GM23338 (cell line): ENCODE data around the gene SFXN5. TPM values are rescaled to one million over a fixed set of nuclear protein-coding genes. Genes with fewer than 3 reads are reported as not detected.

Experiments used
- ATAC-seq: fragments of 200-7000 bp; cut with Tn5 transposase; 3 replicates; pipeline ENCODE4 v1.9.1; 2020
- DNase-seq: peaks from one replicate; pipeline ENCODE4 v3.0.0-alpha.2; 2015; ENCODE audit warnings: low spot score
- H2AFZ ChIP-seq: fragments of 200-600 bp; sonication (generic); 2 replicates; pipeline ENCODE4 v1.8.0; 2016; ENCODE audit warnings: antibody characterized with exemption, mild to moderate bottlenecking, moderate library complexity
- H3F3A ChIP-seq: fragments of 200-600 bp; sonication (generic); replicated peaks from 2 replicates; pipeline ENCODE4 v1.8.0; 2017; ENCODE audit warnings: antibody characterized with exemption, mixed run types, low read depth
- H3K27ac ChIP-seq: fragments of 200-600 bp; sonication (generic); 2 replicates; pipeline ENCODE4 v1.6.1; 2016; ENCODE audit warnings: low read depth
- H3K27me3 ChIP-seq: fragments of 200-600 bp; sonication (generic); 2 replicates; pipeline ENCODE4 v1.8.0; 2016; ENCODE audit warnings: mild to moderate bottlenecking, mixed run types, moderate library complexity; ENCODE audit not compliant: insufficient read depth
- H3K36me3 ChIP-seq: fragments of 200-600 bp; sonication (generic); 2 replicates; pipeline ENCODE4 v1.8.0; 2016; ENCODE audit warnings: mild to moderate bottlenecking; ENCODE audit not compliant: insufficient read depth
- H3K4me1 ChIP-seq: fragments of 200-600 bp; sonication (generic); 2 replicates; pipeline ENCODE4 v1.8.0; 2016; ENCODE audit warnings: mild to moderate bottlenecking, moderate library complexity; ENCODE audit not compliant: insufficient read depth
- H3K4me2 ChIP-seq: fragments of 200-600 bp; sonication (generic); 2 replicates; pipeline ENCODE4 v1.7.1; 2017; ENCODE audit warnings: mixed run types
- H3K4me3 ChIP-seq: fragments of 200-600 bp; sonication (generic); 2 replicates; pipeline ENCODE4 v1.6.1; 2016; ENCODE audit warnings: mixed run types
- H3K79me2 ChIP-seq: fragments of 200-600 bp; sonication (generic); replicated peaks from 2 replicates; pipeline ENCODE4 v1.8.0; 2017; ENCODE audit warnings: mild to moderate bottlenecking; ENCODE audit not compliant: insufficient read depth
- H3K9me2 ChIP-seq: fragments of 200-600 bp; sonication (generic); 2 replicates; pipeline ENCODE4 v1.8.0; 2017; ENCODE audit not compliant: insufficient read depth
- H4K20me1 ChIP-seq: fragments of 200-600 bp; sonication (generic); replicated peaks from 2 replicates; pipeline ENCODE4 v1.8.0; 2017; ENCODE audit warnings: mild to moderate bottlenecking; ENCODE audit not compliant: insufficient read depth
- H3K27ac Mint-ChIP-seq: 2 replicates; pipeline ENCODE4 v1.8.0; 2020; ENCODE audit warnings: inconsistent platforms, mild to moderate bottlenecking, moderate library complexity, mixed read lengths
- H3K27me3 Mint-ChIP-seq: 3 replicates; pipeline ENCODE4 v1.8.0; 2022; ENCODE audit warnings: low read depth, mild to moderate bottlenecking, moderate library complexity, mixed read lengths, inconsistent platforms; ENCODE audit not compliant: insufficient read depth, poor library complexity
- H3K36me3 Mint-ChIP-seq: 3 replicates; pipeline ENCODE4 v1.8.0; 2021; ENCODE audit warnings: low read depth, mild to moderate bottlenecking, inconsistent platforms, moderate library complexity, mixed read lengths
- H3K4me1 Mint-ChIP-seq: 3 replicates; pipeline ENCODE4 v1.8.0; 2020; ENCODE audit warnings: mild to moderate bottlenecking, inconsistent platforms, mixed read lengths
- H3K4me3 Mint-ChIP-seq: 3 replicates; pipeline ENCODE4 v1.8.0; 2021; ENCODE audit warnings: moderate library complexity, mild to moderate bottlenecking, inconsistent platforms, mixed read lengths
- H3K9me3 Mint-ChIP-seq: 3 replicates; pipeline ENCODE4 v1.8.0; 2020; ENCODE audit warnings: moderate library complexity, mild to moderate bottlenecking, inconsistent platforms, mixed read lengths
- CREB1 ChIP-seq: fragments of 250-450 bp; sonication (Bioruptor Pico); IDR thresholded peaks from 2 replicates; pipeline ENCODE4 v1.5.0; 2020; ENCODE audit warnings: low read depth, mild to moderate bottlenecking, moderate library complexity
- EZH2 ChIP-seq: fragments of 200-600 bp; sonication (generic); IDR thresholded peaks from one replicate; pipeline ENCODE4 v1.8.0; 2017; ENCODE audit warnings: antibody characterized with exemption, mild to moderate bottlenecking, low read depth; ENCODE audit not compliant: unreplicated experiment
- EZH2phosphoT487 ChIP-seq: fragments of 200-600 bp; sonication (generic); IDR thresholded peaks from one replicate; pipeline ENCODE4 v1.8.1; 2018; ENCODE audit warnings: antibody characterized with exemption; ENCODE audit not compliant: unreplicated experiment
- JUNB ChIP-seq: IDR thresholded peaks from one replicate; pipeline ENCODE4 v1.6.1; 2016; ENCODE audit warnings: antibody characterized with exemption; ENCODE audit not compliant: unreplicated experiment
- NANOG ChIP-seq: IDR thresholded peaks from 2 replicates; pipeline ENCODE4 v1.6.1; 2016; ENCODE audit warnings: antibody characterized with exemption, borderline replicate concordance
- POLR2AphosphoS5 ChIP-seq: IDR thresholded peaks from 2 replicates; pipeline ENCODE4 v1.6.1; 2016; ENCODE audit warnings: antibody characterized with exemption, low read depth
- STAT1 ChIP-seq: IDR thresholded peaks from one replicate; pipeline ENCODE4 v1.6.1; 2016; ENCODE audit warnings: antibody characterized with exemption; ENCODE audit not compliant: unreplicated experiment
- ZNF114 ChIP-seq: fragments of 250-450 bp; sonication (Bioruptor Pico); IDR thresholded peaks from 2 replicates; pipeline ENCODE4 v1.5.0; 2020; ENCODE audit warnings: mild to moderate bottlenecking, moderate library complexity
- ZNF331 ChIP-seq: fragments of 250-450 bp; sonication (Bioruptor Pico); IDR thresholded peaks from 2 replicates; pipeline ENCODE4 v1.5.0; 2020; ENCODE audit warnings: low read depth, mild to moderate bottlenecking, moderate library complexity
- polyA plus RNA-seq: library from polyadenylated mRNA; unstranded; fragments of >200 nt; fragmentation: Nextera tagmentation; extraction: Ambion mirVana; gene quantifications from 2 replicates; pipeline ENCODE4 v1.2.1, GENCODE V29; 2016
- total RNA-seq: library from RNA; depleted of rRNA; stranded (reverse); fragments of >200 nt; shearing (Covaris generic); gene quantifications from 2 replicates; pipeline ENCODE4 v1.2.3, GENCODE V29; 2014
- TF ChIP-seq, protein P1 (sequence below): fragments of 250-450 bp; sonication (Bioruptor Pico); IDR thresholded peaks from 2 replicates; pipeline ENCODE4 v1.5.0; 2020; ENCODE audit warnings: mild to moderate bottlenecking, moderate library complexity
- TF ChIP-seq, protein P2 (sequence below): IDR thresholded peaks from one replicate; pipeline ENCODE4 v1.6.1; 2018; ENCODE audit warnings: antibody characterized with exemption; ENCODE audit not compliant: unreplicated experiment
- TF ChIP-seq, protein P3 (sequence below), 2 experiments: fragments of 200-600 bp in 1 of 2; sonication (generic) in 1 of 2; conservative IDR thresholded peaks; 2 replicates each; pipeline versions ENCODE4 v1.5.1 to v1.6.1; 2016 to 2017; ENCODE audit warnings: antibody characterized with exemption in 2 of 2, low read depth in 2 of 2, mild to moderate bottlenecking in 2 of 2, moderate library complexity in 1 of 2
- TF ChIP-seq, protein P4 (sequence below): IDR thresholded peaks from 2 replicates; pipeline ENCODE4 v1.6.1; 2016; ENCODE audit warnings: antibody characterized with exemption

Gene SFXN5
- total and polyA plus RNA-seq, 2 experiments from 2014 or later = 23.6 to 25.8 TPM

DNA sequence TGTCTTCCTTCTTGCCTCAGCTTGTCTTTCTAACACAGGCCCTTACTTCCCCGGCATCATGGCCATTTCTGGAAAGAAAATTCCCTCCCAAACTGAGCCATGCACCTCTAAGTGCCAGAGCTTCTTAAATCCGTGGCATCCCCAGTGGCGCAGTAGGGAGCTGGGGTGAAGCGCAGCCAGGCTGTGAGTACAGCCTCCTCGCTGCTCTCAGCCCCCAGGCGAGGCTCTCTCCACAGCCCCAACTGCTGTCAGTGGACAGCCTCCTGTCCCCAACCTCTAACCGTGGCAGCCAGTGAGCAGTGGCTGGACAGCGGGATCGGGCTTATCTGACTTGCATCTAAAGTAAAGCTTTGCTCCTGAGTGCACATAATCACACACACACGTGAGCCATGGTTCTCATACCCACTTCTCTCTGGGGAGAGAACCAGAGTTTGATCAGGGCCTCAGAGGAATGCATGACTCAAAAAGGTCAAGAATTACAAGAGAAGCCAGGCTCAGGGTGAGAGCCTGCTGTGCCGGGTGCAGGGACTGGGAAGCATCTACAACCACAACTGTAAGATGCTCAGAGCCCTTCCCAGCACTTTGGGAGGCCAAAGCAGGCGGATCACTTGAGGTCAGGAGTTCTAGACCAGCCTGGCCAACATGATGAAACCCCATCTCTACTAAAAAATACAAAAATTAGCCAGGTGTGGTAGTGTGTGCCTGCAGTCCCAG, 50.7 kb downstream of the SFXN5 start:
- Mint-ChIP-seq H3K4me3 (no peak overlapping the region), H3K27ac (no peak overlapping the region; the same call in 1 of the 2 replicates), H3K27me3 (peaks cover 2% of the 10 kb centered on the region), H3K4me1 (peaks cover 10% of the 10 kb centered on the region), H3K9me3 (no peaks in the 10 kb centered on the region; the same call in 2 of the 3 replicates), H3K36me3 (peaks cover 8% of the 10 kb centered on the region; the same call in 2 of the 3 replicates)
- no peaks in the 10 kb centered on the region for H3F3A ChIP-seq
- no peak overlapping the region for H3K27ac ChIP-seq
- no peaks in the 10 kb centered on the region for H3K79me2 ChIP-seq
- no peaks in the 10 kb centered on the region for H3K27me3 ChIP-seq
- H3K4me1 ChIP-seq = 0 out of 2 replicates have a peak, but pooled peaks cover 4% of the 10 kb centered on the region
- no peak for ATAC-seq
- no peaks in the 10 kb centered on the region for H3K36me3 ChIP-seq
- peaks cover 7% of the 10 kb centered on the region; the same call in 1 of the 2 replicates for H4K20me1 ChIP-seq
- TF ChIP-seq, protein P1, sequence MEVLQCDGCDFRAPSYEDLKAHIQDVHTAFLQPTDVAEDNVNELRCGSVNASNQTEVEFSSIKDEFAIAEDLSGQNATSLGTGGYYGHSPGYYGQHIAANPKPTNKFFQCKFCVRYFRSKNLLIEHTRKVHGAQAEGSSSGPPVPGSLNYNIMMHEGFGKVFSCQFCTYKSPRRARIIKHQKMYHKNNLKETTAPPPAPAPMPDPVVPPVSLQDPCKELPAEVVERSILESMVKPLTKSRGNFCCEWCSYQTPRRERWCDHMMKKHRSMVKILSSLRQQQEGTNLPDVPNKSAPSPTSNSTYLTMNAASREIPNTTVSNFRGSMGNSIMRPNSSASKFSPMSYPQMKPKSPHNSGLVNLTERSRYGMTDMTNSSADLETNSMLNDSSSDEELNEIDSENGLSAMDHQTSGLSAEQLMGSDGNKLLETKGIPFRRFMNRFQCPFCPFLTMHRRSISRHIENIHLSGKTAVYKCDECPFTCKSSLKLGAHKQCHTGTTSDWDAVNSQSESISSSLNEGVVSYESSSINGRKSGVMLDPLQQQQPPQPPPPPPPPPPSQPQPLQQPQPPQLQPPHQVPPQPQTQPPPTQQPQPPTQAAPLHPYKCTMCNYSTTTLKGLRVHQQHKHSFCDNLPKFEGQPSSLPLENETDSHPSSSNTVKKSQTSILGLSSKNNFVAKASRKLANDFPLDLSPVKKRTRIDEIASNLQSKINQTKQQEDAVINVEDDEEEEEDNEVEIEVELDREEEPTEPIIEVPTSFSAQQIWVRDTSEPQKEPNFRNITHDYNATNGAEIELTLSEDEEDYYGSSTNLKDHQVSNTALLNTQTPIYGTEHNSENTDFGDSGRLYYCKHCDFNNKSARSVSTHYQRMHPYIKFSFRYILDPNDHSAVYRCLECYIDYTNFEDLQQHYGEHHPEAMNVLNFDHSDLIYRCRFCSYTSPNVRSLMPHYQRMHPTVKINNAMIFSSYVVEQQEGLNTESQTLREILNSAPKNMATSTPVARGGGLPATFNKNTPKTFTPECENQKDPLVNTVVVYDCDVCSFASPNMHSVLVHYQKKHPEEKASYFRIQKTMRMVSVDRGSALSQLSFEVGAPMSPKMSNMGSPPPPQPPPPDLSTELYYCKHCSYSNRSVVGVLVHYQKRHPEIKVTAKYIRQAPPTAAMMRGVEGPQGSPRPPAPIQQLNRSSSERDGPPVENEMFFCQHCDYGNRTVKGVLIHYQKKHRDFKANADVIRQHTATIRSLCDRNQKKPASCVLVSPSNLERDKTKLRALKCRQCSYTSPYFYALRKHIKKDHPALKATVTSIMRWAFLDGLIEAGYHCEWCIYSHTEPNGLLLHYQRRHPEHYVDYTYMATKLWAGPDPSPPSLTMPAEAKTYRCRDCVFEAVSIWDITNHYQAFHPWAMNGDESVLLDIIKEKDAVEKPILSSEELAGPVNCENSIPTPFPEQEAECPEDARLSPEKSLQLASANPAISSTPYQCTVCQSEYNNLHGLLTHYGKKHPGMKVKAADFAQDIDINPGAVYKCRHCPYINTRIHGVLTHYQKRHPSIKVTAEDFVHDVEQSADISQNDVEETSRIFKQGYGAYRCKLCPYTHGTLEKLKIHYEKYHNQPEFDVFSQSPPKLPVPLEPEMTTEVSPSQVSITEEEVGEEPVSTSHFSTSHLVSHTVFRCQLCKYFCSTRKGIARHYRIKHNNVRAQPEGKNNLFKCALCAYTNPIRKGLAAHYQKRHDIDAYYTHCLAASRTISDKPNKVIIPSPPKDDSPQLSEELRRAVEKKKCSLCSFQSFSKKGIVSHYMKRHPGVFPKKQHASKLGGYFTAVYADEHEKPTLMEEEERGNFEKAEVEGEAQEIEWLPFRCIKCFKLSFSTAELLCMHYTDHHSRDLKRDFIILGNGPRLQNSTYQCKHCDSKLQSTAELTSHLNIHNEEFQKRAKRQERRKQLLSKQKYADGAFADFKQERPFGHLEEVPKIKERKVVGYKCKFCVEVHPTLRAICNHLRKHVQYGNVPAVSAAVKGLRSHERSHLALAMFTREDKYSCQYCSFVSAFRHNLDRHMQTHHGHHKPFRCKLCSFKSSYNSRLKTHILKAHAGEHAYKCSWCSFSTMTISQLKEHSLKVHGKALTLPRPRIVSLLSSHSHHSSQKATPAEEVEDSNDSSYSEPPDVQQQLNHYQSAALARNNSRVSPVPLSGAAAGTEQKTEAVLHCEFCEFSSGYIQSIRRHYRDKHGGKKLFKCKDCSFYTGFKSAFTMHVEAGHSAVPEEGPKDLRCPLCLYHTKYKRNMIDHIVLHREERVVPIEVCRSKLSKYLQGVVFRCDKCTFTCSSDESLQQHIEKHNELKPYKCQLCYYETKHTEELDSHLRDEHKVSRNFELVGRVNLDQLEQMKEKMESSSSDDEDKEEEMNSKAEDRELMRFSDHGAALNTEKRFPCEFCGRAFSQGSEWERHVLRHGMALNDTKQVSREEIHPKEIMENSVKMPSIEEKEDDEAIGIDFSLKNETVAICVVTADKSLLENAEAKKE = no peak
- TF ChIP-seq, protein P2, sequence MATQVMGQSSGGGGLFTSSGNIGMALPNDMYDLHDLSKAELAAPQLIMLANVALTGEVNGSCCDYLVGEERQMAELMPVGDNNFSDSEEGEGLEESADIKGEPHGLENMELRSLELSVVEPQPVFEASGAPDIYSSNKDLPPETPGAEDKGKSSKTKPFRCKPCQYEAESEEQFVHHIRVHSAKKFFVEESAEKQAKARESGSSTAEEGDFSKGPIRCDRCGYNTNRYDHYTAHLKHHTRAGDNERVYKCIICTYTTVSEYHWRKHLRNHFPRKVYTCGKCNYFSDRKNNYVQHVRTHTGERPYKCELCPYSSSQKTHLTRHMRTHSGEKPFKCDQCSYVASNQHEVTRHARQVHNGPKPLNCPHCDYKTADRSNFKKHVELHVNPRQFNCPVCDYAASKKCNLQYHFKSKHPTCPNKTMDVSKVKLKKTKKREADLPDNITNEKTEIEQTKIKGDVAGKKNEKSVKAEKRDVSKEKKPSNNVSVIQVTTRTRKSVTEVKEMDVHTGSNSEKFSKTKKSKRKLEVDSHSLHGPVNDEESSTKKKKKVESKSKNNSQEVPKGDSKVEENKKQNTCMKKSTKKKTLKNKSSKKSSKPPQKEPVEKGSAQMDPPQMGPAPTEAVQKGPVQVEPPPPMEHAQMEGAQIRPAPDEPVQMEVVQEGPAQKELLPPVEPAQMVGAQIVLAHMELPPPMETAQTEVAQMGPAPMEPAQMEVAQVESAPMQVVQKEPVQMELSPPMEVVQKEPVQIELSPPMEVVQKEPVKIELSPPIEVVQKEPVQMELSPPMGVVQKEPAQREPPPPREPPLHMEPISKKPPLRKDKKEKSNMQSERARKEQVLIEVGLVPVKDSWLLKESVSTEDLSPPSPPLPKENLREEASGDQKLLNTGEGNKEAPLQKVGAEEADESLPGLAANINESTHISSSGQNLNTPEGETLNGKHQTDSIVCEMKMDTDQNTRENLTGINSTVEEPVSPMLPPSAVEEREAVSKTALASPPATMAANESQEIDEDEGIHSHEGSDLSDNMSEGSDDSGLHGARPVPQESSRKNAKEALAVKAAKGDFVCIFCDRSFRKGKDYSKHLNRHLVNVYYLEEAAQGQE = no peak
- TF ChIP-seq NANOG = no peak
- TF ChIP-seq CREB1 (CRISPR knock-in tag) = no peak
- no peak for TF ChIP-seq ZNF114 (CRISPR knock-in tag)
- TF ChIP-seq, protein P3, sequence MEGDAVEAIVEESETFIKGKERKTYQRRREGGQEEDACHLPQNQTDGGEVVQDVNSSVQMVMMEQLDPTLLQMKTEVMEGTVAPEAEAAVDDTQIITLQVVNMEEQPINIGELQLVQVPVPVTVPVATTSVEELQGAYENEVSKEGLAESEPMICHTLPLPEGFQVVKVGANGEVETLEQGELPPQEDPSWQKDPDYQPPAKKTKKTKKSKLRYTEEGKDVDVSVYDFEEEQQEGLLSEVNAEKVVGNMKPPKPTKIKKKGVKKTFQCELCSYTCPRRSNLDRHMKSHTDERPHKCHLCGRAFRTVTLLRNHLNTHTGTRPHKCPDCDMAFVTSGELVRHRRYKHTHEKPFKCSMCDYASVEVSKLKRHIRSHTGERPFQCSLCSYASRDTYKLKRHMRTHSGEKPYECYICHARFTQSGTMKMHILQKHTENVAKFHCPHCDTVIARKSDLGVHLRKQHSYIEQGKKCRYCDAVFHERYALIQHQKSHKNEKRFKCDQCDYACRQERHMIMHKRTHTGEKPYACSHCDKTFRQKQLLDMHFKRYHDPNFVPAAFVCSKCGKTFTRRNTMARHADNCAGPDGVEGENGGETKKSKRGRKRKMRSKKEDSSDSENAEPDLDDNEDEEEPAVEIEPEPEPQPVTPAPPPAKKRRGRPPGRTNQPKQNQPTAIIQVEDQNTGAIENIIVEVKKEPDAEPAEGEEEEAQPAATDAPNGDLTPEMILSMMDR (conservative IDR thresholded peaks at IDR 0.05; ENCODE audit: low read depth in 2 of 2) = no peak
- TF ChIP-seq ZNF331 = no peak
- TF ChIP-seq, protein P4, sequence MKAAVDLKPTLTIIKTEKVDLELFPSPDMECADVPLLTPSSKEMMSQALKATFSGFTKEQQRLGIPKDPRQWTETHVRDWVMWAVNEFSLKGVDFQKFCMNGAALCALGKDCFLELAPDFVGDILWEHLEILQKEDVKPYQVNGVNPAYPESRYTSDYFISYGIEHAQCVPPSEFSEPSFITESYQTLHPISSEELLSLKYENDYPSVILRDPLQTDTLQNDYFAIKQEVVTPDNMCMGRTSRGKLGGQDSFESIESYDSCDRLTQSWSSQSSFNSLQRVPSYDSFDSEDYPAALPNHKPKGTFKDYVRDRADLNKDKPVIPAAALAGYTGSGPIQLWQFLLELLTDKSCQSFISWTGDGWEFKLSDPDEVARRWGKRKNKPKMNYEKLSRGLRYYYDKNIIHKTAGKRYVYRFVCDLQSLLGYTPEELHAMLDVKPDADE = no peak
- no peak for TF ChIP-seq JUNB
- TF ChIP-seq EZH2phosphoT487 = no peak
- no peak for TF ChIP-seq STAT1
- no peak for TF ChIP-seq POLR2AphosphoS5
- no peak for TF ChIP-seq EZH2
- no peak overlapping the region for H3K4me2 ChIP-seq
- H2AFZ ChIP-seq = no peak overlapping the region
- no peak overlapping the region for H3K4me3 ChIP-seq
- no peaks in the 10 kb centered on the region for H3K9me2 ChIP-seq
- no peak for DNase-seq
